HEK293 (cell line): Measurements from ENCODE around the gene IFT80.

Experiments
- CTCF ChIP-seq: fragments of 450-650 bp; formaldehyde crosslinking; IDR thresholded peaks from 2 replicates; pipeline ENCODE4 v1.5.1; 2016; ENCODE audit warnings: missing biosample characterization, missing genetic modification characterization
- ELK4 ChIP-seq: IDR thresholded peaks from 2 replicates; pipeline ENCODE4 v1.6.1; 2011; ENCODE audit warnings: mild to moderate bottlenecking, low read depth, low read length, borderline replicate concordance
- HOXA7 ChIP-seq: sonication (generic); formaldehyde crosslinking; IDR thresholded peaks from 2 replicates; pipeline ENCODE4 v1.8.1; 2022; ENCODE audit warnings: missing genetic modification reagents, borderline replicate concordance
- KLF8 ChIP-seq: fragments of 450-650 bp; formaldehyde crosslinking; IDR thresholded peaks from 2 replicates; pipeline ENCODE4 v1.5.1; 2016; ENCODE audit warnings: missing biosample characterization, missing genetic modification characterization
- PATZ1 ChIP-seq: fragments of 450-650 bp; formaldehyde crosslinking; IDR thresholded peaks from 2 replicates; pipeline ENCODE4 v1.5.1; 2016; ENCODE audit warnings: missing biosample characterization, missing genetic modification characterization
- ZBTB44 ChIP-seq: fragments of 450-650 bp; IDR thresholded peaks from 2 replicates; pipeline ENCODE4 v1.5.1; 2018; ENCODE audit warnings: missing biosample characterization, mild to moderate bottlenecking, missing genetic modification characterization
- ZNF274 ChIP-seq, 2 experiments: fragments of 200-500 bp in 1 of 2; fragments of 450-650 bp in 1 of 2; sonication (Bioruptor generic) in 1 of 2; formaldehyde crosslinking in 1 of 2; IDR thresholded peaks; 2 replicates each; pipeline versions ENCODE4 v1.5.1 to v1.6.1; 2014 to 2016; ENCODE audit warnings: borderline replicate concordance in 1 of 2, inconsistent platforms in 1 of 2, low read length in 1 of 2, missing biosample characterization in 1 of 2, missing genetic modification characterization in 1 of 2
- ZNF292 ChIP-seq: fragments of 450-650 bp; formaldehyde crosslinking; IDR thresholded peaks from 2 replicates; pipeline ENCODE4 v1.5.1; 2016; ENCODE audit warnings: low read depth, missing biosample characterization, missing genetic modification characterization, borderline replicate concordance
- ZNF324 ChIP-seq: fragments of 450-650 bp; formaldehyde crosslinking; IDR thresholded peaks from 2 replicates; pipeline ENCODE4 v1.5.1; 2016; ENCODE audit warnings: missing biosample characterization, missing genetic modification characterization
- ZNF621 ChIP-seq: fragments of 450-650 bp; formaldehyde crosslinking; IDR thresholded peaks from 2 replicates; pipeline ENCODE4 v1.5.1; 2017; ENCODE audit warnings: missing biosample characterization, missing genetic modification characterization
- ZNF623 ChIP-seq: fragments of 450-650 bp; formaldehyde crosslinking; IDR thresholded peaks from 2 replicates; pipeline ENCODE4 v1.5.1; 2016; ENCODE audit warnings: missing biosample characterization, missing genetic modification characterization
- ZNF704 ChIP-seq: fragments of 450-650 bp; formaldehyde crosslinking; IDR thresholded peaks from 2 replicates; pipeline ENCODE4 v1.5.1; 2016; ENCODE audit warnings: missing biosample characterization, missing genetic modification characterization
- ZNF792 ChIP-seq: fragments of 450-650 bp; formaldehyde crosslinking; IDR thresholded peaks from 2 replicates; pipeline ENCODE4 v1.5.1; 2016; ENCODE audit warnings: missing biosample characterization, missing genetic modification characterization

- TF ChIP-seq CTCF (tag by site-specific recombination) (no peak), ZNF704 (tag by site-specific recombination) (no peak), ZBTB44 (no peak), KLF8 (tag by site-specific recombination) (no peak), ZNF324 (tag by site-specific recombination) (no peak), ZNF623 (no peak), ZNF274 (IDR thresholded peaks at IDR 0.05; ENCODE audit: low read length) (no peak), ZNF274 (tag by site-specific recombination; IDR thresholded peaks at IDR 0.05; ENCODE audit: borderline replicate concordance) (no peak), PATZ1 (tag by site-specific recombination) (no peak), ZNF792 (tag by site-specific recombination) (no peak), HOXA7 (CRISPR knock-in tag) (no peak), ZNF621 (tag by site-specific recombination) (no peak), ZNF292 (tag by site-specific recombination) (no peak), ELK4 (no peak)
These were observed 141.4 kb downstream of the IFT80 start for GRCh38 chr3:160257606-160258005.
